Upper lobe of right lung (tissue), 1 donor: Measurements from ENCODE around the gene WASL. TPM values are rescaled to one million over a fixed set of nuclear protein-coding genes. Genes with fewer than 3 reads are reported as not detected.
A peak's percentile ranks its signal among the peaks of the same experiment; 100 is the strongest.
"Not testable (repeated sequence)": the region's sequence is repeated elsewhere in the genome, so short reads cannot be mapped to it uniquely, and the experiment has no call there.

Experiments used
- ATAC-seq: fragments of 200-7000 bp; cut with Tn5 transposase; one replicate; pipeline ENCODE4 v1.9.1; 2020; ENCODE audit warnings: mild to moderate bottlenecking, moderate library complexity
- DNase-seq: peaks from one replicate; pipeline ENCODE4 v3.0.0-alpha.2; 2020
- H3K27ac ChIP-seq: fragments of 200-600 bp; one replicate; pipeline ENCODE4 v1.8.0; 2022
- H3K27me3 ChIP-seq: fragments of 200-600 bp; one replicate; pipeline ENCODE4 v1.8.0; 2022; ENCODE audit warnings: mild to moderate bottlenecking
- H3K36me3 ChIP-seq: fragments of 200-600 bp; one replicate; pipeline ENCODE4 v1.8.0; 2022
- H3K4me1 ChIP-seq: fragments of 200-600 bp; one replicate; pipeline ENCODE4 v1.8.0; 2022
- H3K4me3 ChIP-seq: fragments of 200-600 bp; one replicate; pipeline ENCODE4 v1.8.0; 2022; ENCODE audit warnings: mild to moderate bottlenecking
- H3K9me3 ChIP-seq: fragments of 200-600 bp; one replicate; pipeline ENCODE4 v1.8.0; 2022
- intact Hi-C: fragments of 100-400 bp; cut with DNase I; formaldehyde crosslinking; loops from one replicate; pipeline ENCODE4 v1.11.0; 2022
- long read RNA-seq: library from polyadenylated mRNA; unstranded; transcript quantifications from one replicate; pipeline ENCODE4 v2.0.0, GENCODE V29; 2021
- total RNA-seq: library from RNA; stranded (reverse); fragmentation: NEBNext Ultra II Directional; extraction: Animal tissue kit (Norgen Biotek cat#: 25700); gene quantifications from one replicate; pipeline ENCODE4 v1.2.1, GENCODE V29; 2021
- TF ChIP-seq, protein P1 (sequence below): fragments of 200-600 bp; IDR thresholded peaks from one replicate; pipeline ENCODE4 v1.8.0; 2022; ENCODE audit warnings: antibody characterized with exemption
- donor health status: DM: no; HTN: yes; CAD: no; lungs with severe emphysema.

Gene WASL
- total RNA-seq: 40.0 TPM
- long read RNA-seq, full-length matches to known transcripts: 67 of 100 reads
- long read RNA-seq, partial matches to known transcripts: 25 of 100 reads
- long read RNA-seq, other reads (novel, unspliced or antisense): 8 of 100 reads

DNA sequence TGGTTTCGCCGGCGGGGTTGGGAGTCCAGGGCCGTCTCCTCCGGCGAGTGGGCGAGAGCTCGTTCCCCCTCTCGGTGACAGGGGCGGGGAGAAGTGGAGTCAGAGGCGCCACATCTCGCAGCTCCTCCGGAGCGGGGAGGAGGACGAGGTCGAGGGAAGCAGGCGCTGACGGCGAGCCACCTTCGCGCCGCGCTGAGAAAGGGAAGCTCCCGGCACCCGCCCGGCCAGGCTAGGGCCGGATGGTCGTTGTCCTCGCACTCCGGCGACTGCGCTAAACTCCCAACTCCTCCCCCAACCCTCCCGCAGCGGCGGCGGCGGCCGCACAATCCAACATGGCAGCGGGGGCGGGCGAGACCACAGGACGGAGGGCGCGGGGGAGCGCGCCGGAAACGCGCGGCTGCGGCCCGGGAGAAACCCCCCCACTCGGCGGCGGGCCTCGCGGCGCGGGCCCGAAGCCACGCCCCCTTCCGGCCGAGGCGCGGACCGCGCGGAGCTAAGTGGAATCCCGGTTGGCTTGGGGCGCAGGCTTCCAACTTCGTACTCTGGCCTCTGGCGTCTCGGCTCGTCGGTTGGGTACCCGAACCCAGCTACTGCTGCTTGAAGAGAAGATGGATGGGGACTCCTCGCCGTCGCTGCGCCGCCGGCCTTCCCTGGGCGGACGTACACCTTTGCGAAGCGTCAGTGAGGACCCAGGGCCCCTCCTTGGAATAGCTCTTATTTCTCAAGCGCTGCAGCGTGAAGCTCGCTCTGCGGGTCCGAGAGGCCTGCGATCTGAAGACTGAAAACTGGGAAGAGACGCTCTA lies at the start of gene WASL:
Gene WASL, minus strand, starts transcription at position 270 of the 803 bp plus-strand sequence. Its CDS starts 269 bp downstream, at position 1.
- Histone ChIP-seq H3K4me1 (peaks cover 44% of the 10 kb centered on the region), H3K4me3 (peak within 1 kb of the TSS; percentile 76), H3K27ac (peak within 1 kb of the TSS; percentile 97), H3K36me3 (no peaks in the 10 kb centered on the region), H3K9me3 (no peaks in the 10 kb centered on the region), H3K27me3 (no peaks in the 10 kb centered on the region)
- DNase-seq (peak; percentile 97), ATAC-seq (peak; percentile 96)
- TF ChIP-seq, protein P1, sequence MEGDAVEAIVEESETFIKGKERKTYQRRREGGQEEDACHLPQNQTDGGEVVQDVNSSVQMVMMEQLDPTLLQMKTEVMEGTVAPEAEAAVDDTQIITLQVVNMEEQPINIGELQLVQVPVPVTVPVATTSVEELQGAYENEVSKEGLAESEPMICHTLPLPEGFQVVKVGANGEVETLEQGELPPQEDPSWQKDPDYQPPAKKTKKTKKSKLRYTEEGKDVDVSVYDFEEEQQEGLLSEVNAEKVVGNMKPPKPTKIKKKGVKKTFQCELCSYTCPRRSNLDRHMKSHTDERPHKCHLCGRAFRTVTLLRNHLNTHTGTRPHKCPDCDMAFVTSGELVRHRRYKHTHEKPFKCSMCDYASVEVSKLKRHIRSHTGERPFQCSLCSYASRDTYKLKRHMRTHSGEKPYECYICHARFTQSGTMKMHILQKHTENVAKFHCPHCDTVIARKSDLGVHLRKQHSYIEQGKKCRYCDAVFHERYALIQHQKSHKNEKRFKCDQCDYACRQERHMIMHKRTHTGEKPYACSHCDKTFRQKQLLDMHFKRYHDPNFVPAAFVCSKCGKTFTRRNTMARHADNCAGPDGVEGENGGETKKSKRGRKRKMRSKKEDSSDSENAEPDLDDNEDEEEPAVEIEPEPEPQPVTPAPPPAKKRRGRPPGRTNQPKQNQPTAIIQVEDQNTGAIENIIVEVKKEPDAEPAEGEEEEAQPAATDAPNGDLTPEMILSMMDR: peak; percentile 3
- intact Hi-C loops: no loop called here

DNA sequence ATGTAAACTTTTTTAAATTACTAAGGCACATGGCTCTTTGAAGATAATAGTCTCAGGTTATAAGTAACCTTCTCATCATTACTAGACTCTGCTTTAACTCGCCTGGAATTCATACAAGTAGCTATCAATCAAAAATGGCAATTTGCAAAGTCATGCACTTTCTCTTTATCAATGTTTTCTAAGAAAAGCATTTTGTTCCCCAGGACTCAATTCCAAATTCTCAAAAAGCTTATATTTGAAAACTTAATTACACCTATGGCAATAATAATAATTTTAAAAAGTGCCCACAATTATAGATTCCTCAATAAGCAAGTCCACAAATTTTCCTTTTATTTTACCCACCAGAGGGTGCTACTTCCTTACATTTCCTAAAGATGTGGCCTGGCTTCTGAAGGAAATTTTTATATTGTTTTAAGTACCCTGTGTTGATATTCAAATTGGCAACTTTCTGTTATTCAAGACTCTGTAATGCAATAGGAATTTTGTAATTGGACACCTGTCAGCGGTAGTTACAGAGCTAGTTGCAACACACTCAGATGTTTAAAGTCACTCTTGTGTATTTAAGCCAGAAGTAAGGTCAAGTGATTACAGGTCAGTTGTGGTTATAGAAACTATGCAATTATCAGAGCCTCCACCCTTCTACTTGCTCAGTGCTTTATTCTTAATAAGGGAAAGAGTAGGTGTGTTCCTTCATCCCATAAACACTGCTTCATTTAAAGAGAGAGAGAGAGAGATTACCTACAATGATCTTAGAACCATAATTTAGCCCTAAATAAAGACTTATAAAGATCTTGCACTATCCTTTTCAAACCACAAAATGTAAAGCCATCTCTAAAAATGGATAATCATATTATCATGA lies 49.1 kb upstream of the WASL start:
- intact Hi-C loops: no loop called here
- no peaks in the 10 kb centered on the region for H3K27me3 ChIP-seq
- H3K27ac ChIP-seq: peak overlapping the region; percentile 52
- TF ChIP-seq, protein P1: peak; percentile 57
- no peaks in the 10 kb centered on the region for H3K9me3 ChIP-seq
- ATAC-seq (peak; percentile 97), DNase-seq (no peak)
- H3K36me3 ChIP-seq: no peaks in the 10 kb centered on the region
- peak overlapping the region; percentile 32 for H3K4me3 ChIP-seq
- H3K4me1 ChIP-seq: no peaks in the 10 kb centered on the region

DNA sequence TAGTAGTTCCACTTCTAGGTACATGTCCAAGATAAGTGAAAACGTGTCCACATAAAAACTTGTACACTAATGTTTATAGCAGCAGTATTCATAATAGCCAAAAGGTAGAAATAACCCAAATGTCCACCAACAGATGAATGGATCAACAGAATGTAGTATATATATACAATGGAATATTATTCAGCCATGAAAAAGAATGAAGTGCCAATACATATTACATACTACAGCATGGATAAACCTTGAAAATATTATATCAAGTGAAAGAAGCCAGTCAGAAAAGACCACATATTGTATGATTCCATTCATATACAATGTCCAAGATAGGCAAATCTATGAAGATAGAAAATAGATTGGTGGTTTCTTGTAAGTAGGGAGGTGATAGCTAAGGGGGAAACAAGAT lies 47.8 kb upstream of the WASL start:
- DNase-seq (no peak), ATAC-seq (no peak)
- no peaks in the 10 kb centered on the region for H3K36me3 ChIP-seq
- H3K4me3 ChIP-seq: no peak overlapping the region
- H3K27ac ChIP-seq: no peak overlapping the region
- H3K9me3 ChIP-seq: no peaks in the 10 kb centered on the region
- no peaks in the 10 kb centered on the region for H3K27me3 ChIP-seq
- TF ChIP-seq, protein P1: no peak
- H3K4me1 ChIP-seq: no peaks in the 10 kb centered on the region
- intact Hi-C loops: no loop called here

DNA sequence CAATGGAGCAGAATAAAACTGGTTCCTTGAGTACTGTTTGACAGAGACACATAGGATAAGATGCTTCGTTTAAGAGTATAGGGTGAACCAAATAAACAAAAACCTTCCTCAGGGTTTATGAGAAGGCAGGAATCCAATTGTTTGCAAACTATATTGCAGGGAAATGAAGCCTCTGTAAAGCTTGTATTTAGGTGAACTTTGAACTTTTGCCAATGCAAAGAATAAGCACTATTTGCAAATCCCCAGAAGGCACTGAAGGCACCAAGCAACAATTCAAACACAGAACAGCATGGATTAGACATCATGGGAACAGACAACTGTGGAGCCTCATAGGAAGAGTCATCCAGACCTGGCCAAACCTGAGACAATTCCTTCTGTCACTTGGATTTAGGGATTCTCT lies 47.1 kb upstream of the WASL start:
- no peaks in the 10 kb centered on the region for H3K27me3 ChIP-seq
- H3K27ac ChIP-seq: no peak overlapping the region
- H3K36me3 ChIP-seq: no peaks in the 10 kb centered on the region
- DNase-seq: no peak
- H3K4me3 ChIP-seq: no peak overlapping the region
- ATAC-seq: no peak
- intact Hi-C loops: no loop called here
- no peaks in the 10 kb centered on the region for H3K4me1 ChIP-seq
- no peaks in the 10 kb centered on the region for H3K9me3 ChIP-seq
- TF ChIP-seq, protein P1: no peak

DNA sequence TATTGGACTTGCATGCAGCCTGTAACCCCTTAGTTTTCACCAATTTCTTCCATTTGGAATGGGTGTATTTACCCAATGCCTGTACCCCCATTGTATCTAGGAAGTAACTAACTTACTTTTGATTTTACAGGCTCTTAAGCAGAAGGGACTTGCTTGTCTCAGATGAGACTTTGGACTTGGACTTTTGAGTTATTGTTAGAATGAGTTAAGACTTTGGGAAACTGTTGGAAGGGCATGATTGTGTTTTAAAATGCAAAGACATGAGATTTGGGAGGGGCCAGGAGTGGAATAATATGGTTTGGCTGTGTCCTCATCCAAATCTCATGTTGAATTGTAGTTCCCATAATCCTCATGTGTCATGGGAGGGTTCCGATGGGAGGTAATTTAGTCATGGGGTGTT lies 46.3 kb upstream of the WASL start:
- H3K27me3 ChIP-seq, ATAC-seq, DNase-seq, H3K4me3 ChIP-seq, H3K36me3 ChIP-seq, H3K4me1 ChIP-seq, H3K27ac ChIP-seq, intact Hi-C loops, H3K9me3 ChIP-seq: not testable (repeated sequence)

DNA sequence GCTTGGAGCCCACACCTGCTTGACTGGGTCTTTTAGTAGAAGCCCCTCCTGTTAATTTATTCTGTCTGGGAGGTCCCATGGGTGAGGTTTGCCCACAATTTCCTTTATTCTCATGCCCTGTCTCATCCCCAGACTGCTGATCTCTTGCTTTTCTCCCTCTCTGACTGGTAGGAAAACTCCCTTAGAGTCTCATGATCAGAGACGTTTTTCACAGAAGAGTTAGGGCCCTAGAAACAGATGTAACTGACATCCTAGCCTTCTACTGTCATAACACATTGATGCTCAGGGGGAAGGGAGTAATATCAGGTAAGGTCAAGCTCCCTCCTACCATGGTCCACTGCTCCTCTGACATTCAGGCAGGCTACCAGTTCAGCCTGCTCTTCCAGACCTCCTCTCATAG lies 43.7 kb upstream of the WASL start:
- ATAC-seq: no peak
- DNase-seq: no peak
- Histone ChIP-seq H3K27ac (no peak overlapping the region), H3K4me3 (no peak overlapping the region), H3K27me3 (no peaks in the 10 kb centered on the region), H3K36me3 (no peaks in the 10 kb centered on the region), H3K4me1 (no peaks in the 10 kb centered on the region), H3K9me3 (no peaks in the 10 kb centered on the region)
- TF ChIP-seq, protein P1: no peak
- intact Hi-C loops: no loop called here
